Activated CD4-positive, alpha-beta T cell treated with anti-CD3 and anti-CD28 coated beads for 4 hours (primary cell): Measurements from ENCODE around the gene AKAIN1.
A peak's percentile ranks its signal among the peaks of the same experiment; 100 is the strongest.

ENCODE experiments used
- DNase-seq, 2 donors: peaks; one replicate each; pipeline ENCODE4 v3.0.0-alpha.2; 2020

AKAIN1 gene

GRCh38 chr18:5197032-5197434, at the start of gene AKAIN1:
Gene AKAIN1, minus strand, starts transcription at chr18:5197257. Its CDS starts 204 bp downstream, at chr18:5197053.
- DNase-seq = no peak

GRCh38 chr18:5244941-5245340, 47.9 kb upstream of the AKAIN1 start:
- no peak for DNase-seq

GRCh38 chr18:5239447-5239846, 42.4 kb upstream of the AKAIN1 start:
- no peak for DNase-seq

- peak; percentile 39 to 50 for DNase-seq
Observed at GRCh38 chr18:5238371-5238976, 41.4 kb upstream of the AKAIN1 start.

GRCh38 chr18:5237723-5238370, 40.8 kb upstream of the AKAIN1 start:
- DNase-seq = peak; percentile 83 to 86

GRCh38 chr18:5237083-5237722, 40.1 kb upstream of the AKAIN1 start:
- no peak for DNase-seq

- DNase-seq = no peak
Observed at GRCh38 chr18:5214583-5215351, 17.7 kb upstream of the AKAIN1 start.

GRCh38 chr18:5207471-5208150, 10.6 kb upstream of the AKAIN1 start:
- DNase-seq = no peak

- no peak for DNase-seq
Observed at GRCh38 chr18:5198311-5198710, 1.3 kb upstream of the AKAIN1 start.

GRCh38 chr18:5197461-5197860, 404 bp upstream of the AKAIN1 start:
- no peak for DNase-seq

- DNase-seq = no peak
Observed at GRCh38 chr18:5196253-5197031, 615 bp downstream of the AKAIN1 start.

- DNase-seq = no peak
Observed at GRCh38 chr18:5195656-5196055, 1.4 kb downstream of the AKAIN1 start.

- DNase-seq = no peak
Observed at GRCh38 chr18:5180254-5180653, 16.8 kb downstream of the AKAIN1 start.

- no peak for DNase-seq
Observed at GRCh38 chr18:5178519-5178918, 18.5 kb downstream of the AKAIN1 start.

GRCh38 chr18:5175378-5175777, 21.7 kb downstream of the AKAIN1 start:
- no peak for DNase-seq

GRCh38 chr18:5173646-5174045, 23.4 kb downstream of the AKAIN1 start:
- no peak for DNase-seq

- DNase-seq = no peak
Observed at GRCh38 chr18:5173236-5173635, 23.8 kb downstream of the AKAIN1 start.

- no peak for DNase-seq
Observed at GRCh38 chr18:5167831-5168230, 29.2 kb downstream of the AKAIN1 start.

- DNase-seq = no peak
Observed at GRCh38 chr18:5166606-5167280, 30.3 kb downstream of the AKAIN1 start.

- DNase-seq = no peak
Observed at GRCh38 chr18:5164903-5165302, 32.2 kb downstream of the AKAIN1 start.

- DNase-seq = no peak
Observed at GRCh38 chr18:5162111-5162510, 34.9 kb downstream of the AKAIN1 start.

- DNase-seq = peak in 1 of 2 donors; percentile 14
Observed at GRCh38 chr18:5159080-5159479, 38.0 kb downstream of the AKAIN1 start.
